IMR-90 (cell line): ENCODE results near the gene GLT8D2. TPM values are rescaled to one million over a fixed set of nuclear protein-coding genes. Genes with fewer than 3 reads are reported as not detected.
A peak's percentile ranks its signal among the peaks of the same experiment; 100 is the strongest.

Experiments
- ATAC-seq: fragments of 200-7000 bp; cut with Tn5 transposase; 2 replicates; pipeline ENCODE4 v1.9.1; 2020; ENCODE audit warnings: low read depth, mild to moderate bottlenecking, moderate library complexity
- BruUV-seq: library from RNA; stranded (reverse); fragments of 400-500 nt; replicated peaks from 2 replicates; lab custom pipeline; 2021; lab: Mats Ljungman, UMichigan
- CTCF ChIA-PET: fragments of 300-600 bp; formaldehyde crosslinking; extraction: SDS; loops from one replicate; lab custom pipeline; 2021; ENCODE audit warnings: antibody characterized with exemption; lab: Yijun Ruan, JAX
- POLR2A ChIA-PET: fragments of 300-600 bp; sonication (Branson Sonifier 250); formaldehyde crosslinking; loops from one replicate; lab custom pipeline; 2022; ENCODE audit warnings: antibody characterized with exemption; ENCODE audit not compliant: unreplicated experiment; lab: Charles Lee
- DNase-seq: peaks from one replicate; pipeline ENCODE4 v3.0.0; 2013
- H2AFZ ChIP-seq: replicated peaks from 2 replicates; pipeline ENCODE3; 2013; ENCODE audit warnings: low read length, mild to moderate bottlenecking; ENCODE audit not compliant: poor library complexity
- H2AK5ac ChIP-seq: 2 replicates; pipeline ENCODE4 v1.6.1; 2013; ENCODE audit warnings: low read depth, low read length, inconsistent platforms
- H2AK9ac ChIP-seq: replicated peaks from 2 replicates; pipeline ENCODE3; 2013; ENCODE audit warnings: mild to moderate bottlenecking, low read depth, low read length, moderate library complexity; ENCODE audit not compliant: poor library complexity
- H2BK120ac ChIP-seq: 2 replicates; pipeline ENCODE4 v1.6.1; 2013; ENCODE audit warnings: low read depth, low read length, inconsistent platforms
- H2BK15ac ChIP-seq: 3 replicates; pipeline ENCODE4 v1.6.1; 2013; ENCODE audit warnings: low read depth, low read length, inconsistent platforms
- H2BK20ac ChIP-seq: 2 replicates; pipeline ENCODE4 v1.6.1; 2013; ENCODE audit warnings: low read depth, mild to moderate bottlenecking, inconsistent platforms, low read length, moderate library complexity
- H2BK5ac ChIP-seq: 2 replicates; pipeline ENCODE4 v1.6.1; 2013; ENCODE audit warnings: mild to moderate bottlenecking, low read depth, low read length, inconsistent platforms; ENCODE audit not compliant: poor library complexity, severe bottlenecking
- H3K14ac ChIP-seq: replicated peaks from 2 replicates; pipeline ENCODE4 v1.6.1; 2013; ENCODE audit warnings: low read depth, low read length, inconsistent platforms
- H3K18ac ChIP-seq: 2 replicates; pipeline ENCODE4 v1.6.1; 2013; ENCODE audit warnings: low read depth, low read length, control low read depth
- H3K23ac ChIP-seq: 2 replicates; pipeline ENCODE4 v1.6.1; 2013; ENCODE audit warnings: low read depth, low read length, inconsistent platforms
- H3K27ac ChIP-seq: 2 replicates; pipeline ENCODE4 v1.5.1; 2013; ENCODE audit warnings: mild to moderate bottlenecking, control low read depth, low read length; ENCODE audit not compliant: insufficient read depth
- H3K27me3 ChIP-seq: 2 replicates; pipeline ENCODE4 v1.6.1; 2013; ENCODE audit warnings: low read length; ENCODE audit not compliant: control insufficient read depth, insufficient read depth
- H3K36me3 ChIP-seq: 2 replicates; pipeline ENCODE4 v1.6.1; 2013; ENCODE audit warnings: low read length, mixed read lengths; ENCODE audit not compliant: control insufficient read depth, insufficient read depth
- H3K4ac ChIP-seq: 2 replicates; pipeline ENCODE4 v1.6.1; 2013; ENCODE audit warnings: low read depth, low read length, inconsistent platforms
- H3K4me1 ChIP-seq: 2 replicates; pipeline ENCODE4 v1.6.1; 2013; ENCODE audit warnings: low read length, mixed read lengths; ENCODE audit not compliant: control insufficient read depth, insufficient read depth
- H3K4me2 ChIP-seq: 2 replicates; pipeline ENCODE4 v1.6.1; 2013; ENCODE audit warnings: low read depth, mild to moderate bottlenecking, control low read depth, low read length, moderate library complexity
- H3K4me3 ChIP-seq: 2 replicates; pipeline ENCODE4 v1.5.1; 2013; ENCODE audit warnings: low read depth, mild to moderate bottlenecking, control low read depth, low read length, moderate library complexity; ENCODE audit not compliant: insufficient read depth
- H3K56ac ChIP-seq: 2 replicates; pipeline ENCODE4 v1.6.1; 2013; ENCODE audit warnings: low read length, inconsistent platforms; ENCODE audit not compliant: insufficient read depth; ENCODE audit errors: extremely low read depth
- H3K79me1 ChIP-seq, 2 experiments: 2 replicates each; pipeline ENCODE4 v1.6.1; 2013; ENCODE audit warnings: low read length in 2 of 2, inconsistent platforms in 1 of 2, low read depth in 1 of 2
- H3K9ac ChIP-seq: 2 replicates; pipeline ENCODE4 v1.6.1; 2013; ENCODE audit warnings: low read depth, low read length, control low read depth
- H3K9me1 ChIP-seq: 2 replicates; pipeline ENCODE4 v1.6.1; 2013; ENCODE audit warnings: low read length, inconsistent platforms; ENCODE audit not compliant: insufficient read depth
- H3K9me3 ChIP-seq: 2 replicates; pipeline ENCODE4 v1.6.1; 2013; ENCODE audit warnings: low read length; ENCODE audit not compliant: control insufficient read depth, insufficient read depth
- H4K20me1 ChIP-seq: 2 replicates; pipeline ENCODE4 v1.6.1; 2013; ENCODE audit warnings: low read length, inconsistent platforms; ENCODE audit not compliant: insufficient read depth
- H4K5ac ChIP-seq: 2 replicates; pipeline ENCODE4 v1.6.1; 2013; ENCODE audit warnings: mild to moderate bottlenecking, low read depth, low read length, control low read depth
- H4K8ac ChIP-seq, 2 experiments: 2 replicates each; pipeline ENCODE4 v1.6.1; 2013; ENCODE audit warnings: low read depth in 2 of 2, low read length in 2 of 2, control low read depth in 1 of 2, inconsistent platforms in 1 of 2
- H4K91ac ChIP-seq: 2 replicates; pipeline ENCODE4 v1.6.1; 2013; ENCODE audit warnings: low read depth, low read length, inconsistent platforms; ENCODE audit not compliant: insufficient read depth
- BHLHE40 ChIP-seq: fragments of 150-350 bp; IDR thresholded peaks from 2 replicates; pipeline ENCODE4 v1.6.1; 2016; ENCODE audit warnings: mild to moderate bottlenecking, low read depth, low read length
- CEBPB ChIP-seq: IDR thresholded peaks from 2 replicates; pipeline ENCODE4 v1.6.1; 2012; ENCODE audit warnings: low read depth, low read length, improper control_type of control experiment
- FOS ChIP-seq: fragments of 150-350 bp; IDR thresholded peaks from 2 replicates; pipeline ENCODE4 v1.6.1; 2016; ENCODE audit warnings: low read depth, low read length
- MXI1 ChIP-seq: IDR thresholded peaks from 2 replicates; pipeline ENCODE4 v1.6.1; 2012; ENCODE audit warnings: low read depth, mild to moderate bottlenecking, low read length, moderate library complexity, borderline replicate concordance
- NFE2L2 ChIP-seq: fragments of 150-350 bp; IDR thresholded peaks from 2 replicates; pipeline ENCODE4 v1.6.1; 2016; ENCODE audit warnings: low read depth, mild to moderate bottlenecking, low read length
- POLR2A ChIP-seq: IDR thresholded peaks from 2 replicates; pipeline ENCODE4 v1.6.1; 2012; ENCODE audit warnings: mild to moderate bottlenecking, low read depth, low read length
- RCOR1 ChIP-seq: IDR thresholded peaks from 2 replicates; pipeline ENCODE4 v1.6.1; 2012; ENCODE audit warnings: mild to moderate bottlenecking, low read length, improper control_type of control experiment; ENCODE audit not compliant: insufficient replicate concordance
- RFX5 ChIP-seq: IDR thresholded peaks from 2 replicates; pipeline ENCODE4 v1.8.0; 2012; ENCODE audit warnings: low read depth, mild to moderate bottlenecking, low read length, moderate library complexity
- SMC3 ChIP-seq: fragments of 150-350 bp; IDR thresholded peaks from 2 replicates; pipeline ENCODE4 v1.6.1; 2016; ENCODE audit warnings: low read depth, mild to moderate bottlenecking, antibody characterized with exemption, low read length, moderate library complexity
- USF2 ChIP-seq: fragments of 150-350 bp; IDR thresholded peaks from 2 replicates; pipeline ENCODE4 v1.6.1; 2017; ENCODE audit warnings: mild to moderate bottlenecking, antibody characterized with exemption, low read length, low read depth
- WGBS, 2 experiments: methylation state at CpG; one replicate each; pipeline versions ENCODE4 v1.1.5 to v1.1.7; 2013; ENCODE audit warnings: missing lambda C conversion rate in 2 of 2; ENCODE audit not compliant: insufficient read length in 1 of 2; ENCODE audit errors: extremely low coverage in 2 of 2; 5-methylcytosine and 5-hydroxymethylcytosine counted together
- dilution Hi-C: fragments of 300-500 bp; cut with HindIII; formaldehyde crosslinking; loops from one replicate; pipeline ENCODE4 v1.14.3; 2018; ENCODE audit warnings: low sequenced_read_pairs; ENCODE audit not compliant: unreplicated experiment
- in situ Hi-C: fragments of 300-500 bp; cut with MboI; formaldehyde crosslinking; loops from 3 replicates; pipeline ENCODE4 v1.14.3; 2019; ENCODE audit warnings: low sequenced_read_pairs, inconsistent platforms, mixed read lengths
- intact Hi-C: fragments of 100-400 bp; cut with micrococcal nuclease; formaldehyde crosslinking; loops from 2 replicates; pipeline ENCODE4 v1.10.0; 2022
- polyA plus RNA-seq, 3 experiments: library from polyadenylated mRNA; depleted of rRNA; stranded (reverse); fragments of >200 nt; gene quantifications; 2 replicates each; pipeline ENCODE4 v1.2.3, GENCODE V29; 2012; ENCODE audit warnings: low replicate concordance in 1 of 3
- total RNA-seq: library from RNA; depleted of rRNA; stranded (reverse); fragments of >200 nt; gene quantifications from 2 replicates; pipeline ENCODE4 v1.2.3, GENCODE V29; 2012

GLT8D2 gene
- total and polyA plus RNA-seq, 2 of the 4 experiments (the other 2 are of a cell fraction) = 33.5 to 47.9 TPM

GRCh38 chr12:104050436-104050835 is 449 bp upstream of the GLT8D2 start:
- peak overlapping the region; percentile 75 for H2BK120ac ChIP-seq
- peak overlapping the region; percentile 95 for H3K23ac ChIP-seq
- H3K14ac ChIP-seq = peak overlapping the region; percentile 94
- H2BK15ac ChIP-seq = peak overlapping the region; percentile 61; the same call in 2 of the 3 replicates
- POLR2A ChIA-PET = no interaction called here
- peak overlapping the region; percentile 65 to 68 for H4K8ac ChIP-seq
- H3K9me1 ChIP-seq = peaks cover 5% of the 10 kb centered on the region; the same call in 1 of the 2 replicates
- no peak for TF ChIP-seq POLR2A
- TF ChIP-seq NFE2L2 = no peak
- TF ChIP-seq SMC3 = no peak
- no peak for TF ChIP-seq RCOR1
- no peak for TF ChIP-seq RFX5
- TF ChIP-seq MXI1 = no peak
- no peak for TF ChIP-seq CEBPB
- no peak for TF ChIP-seq BHLHE40
- TF ChIP-seq FOS = no peak
- no peak for TF ChIP-seq USF2
- H4K91ac ChIP-seq = peak overlapping the region; percentile 81; the same call in 1 of the 2 replicates
- intact Hi-C loops = loop anchor here (10.0 kb wide), 1 partner anchor 134 kb away; no protein-coding TSS in a partner anchor
- 0 out of 2 replicates have a peak, but pooled peaks cover 3% of the 10 kb centered on the region for H4K20me1 ChIP-seq
- DNase-seq (no peak), ATAC-seq (peak; percentile 6; the same call in 1 of the 2 replicates)
- peak overlapping the region; percentile 89 for H4K5ac ChIP-seq
- H2AK5ac ChIP-seq = peak overlapping the region; percentile 56; the same call in 1 of the 2 replicates
- H3K4me1 ChIP-seq = peaks cover 10% of the 10 kb centered on the region
- peak overlapping the region; percentile 47 for H3K4me3 ChIP-seq
- H3K79me1 ChIP-seq = peaks cover 15 to 21% of the 10 kb centered on the region in 2 experiments
- peak overlapping the region; percentile 89 for H2AFZ ChIP-seq
- WGBS, 2 experiments = no CpG with 5 or more reads among the region's 3 CpGs
- no peaks in the 10 kb centered on the region for H3K9me3 ChIP-seq
- CTCF ChIA-PET = interaction anchor here (0.6 kb wide), 1 partner anchor 165 kb away, joined by 3 read pairs; the partner anchor contains the start of gene TXNRD1
- BruUV-seq = no TSS peak
- peak overlapping the region; percentile 86 for H2BK20ac ChIP-seq
- H3K4me2 ChIP-seq = peak overlapping the region; percentile 92
- peak overlapping the region; percentile 95 for H3K27ac ChIP-seq
- H3K56ac ChIP-seq = peak overlapping the region; percentile 94
- peak overlapping the region; percentile 87 for H3K18ac ChIP-seq
- in situ Hi-C loops = no loop called here
- 0 out of 2 replicates have a peak, but pooled peaks cover 2% of the 10 kb centered on the region for H3K36me3 ChIP-seq
- peak overlapping the region; percentile 75 for H3K9ac ChIP-seq
- dilution Hi-C loops = no loop called here
- no peak overlapping the region for H2AK9ac ChIP-seq
- H3K4ac ChIP-seq = peak overlapping the region; percentile 62
- no peaks in the 10 kb centered on the region for H3K27me3 ChIP-seq
- H2BK5ac ChIP-seq = peak overlapping the region; percentile 94
